Lower lobe of right lung (tissue), 2 donors: ENCODE results near the gene NME7. TPM values are rescaled to one million over a fixed set of nuclear protein-coding genes. Genes with fewer than 3 reads are reported as not detected.
"Not testable (repeated sequence)": the region's sequence is repeated elsewhere in the genome, so short reads cannot be mapped to it uniquely, and the experiment has no call there.

Source experiments
- ATAC-seq, 2 donors: fragments of 200-7000 bp; cut with Tn5 transposase; one replicate each; pipeline ENCODE4 v1.9.1; 2020 to 2022; ENCODE audit warnings: mild to moderate bottlenecking in 2 of 2, moderate library complexity in 2 of 2
- DNase-seq: peaks from one replicate; pipeline ENCODE4 v3.0.0-alpha.2; 2020
- H3K27ac ChIP-seq: fragments of 200-600 bp; one replicate; pipeline ENCODE4 v1.8.0; 2022
- H3K27me3 ChIP-seq: fragments of 200-600 bp; one replicate; pipeline ENCODE4 v1.8.0; 2022; ENCODE audit warnings: low read depth
- H3K36me3 ChIP-seq: fragments of 200-600 bp; one replicate; pipeline ENCODE4 v1.8.0; 2022; ENCODE audit warnings: mild to moderate bottlenecking
- H3K4me1 ChIP-seq: fragments of 200-600 bp; one replicate; pipeline ENCODE4 v1.8.0; 2022
- H3K4me3 ChIP-seq: fragments of 200-600 bp; one replicate; pipeline ENCODE4 v1.8.0; 2022; ENCODE audit warnings: mild to moderate bottlenecking
- H3K9me3 ChIP-seq: fragments of 200-600 bp; one replicate; pipeline ENCODE4 v1.8.0; 2022
- intact Hi-C: fragments of 100-400 bp; cut with DNase I; formaldehyde crosslinking; loops from one replicate; pipeline ENCODE4 v1.11.0; 2022
- total RNA-seq: library from RNA; stranded (reverse); fragmentation: NEBNext Ultra II Directional; extraction: Animal tissue kit (Norgen Biotek cat#: 25700); gene quantifications from one replicate; pipeline ENCODE4 v1.2.1, GENCODE V29; 2021
- TF ChIP-seq, protein P1 (sequence below): fragments of 200-600 bp; IDR thresholded peaks from one replicate; pipeline ENCODE4 v1.8.0; 2022; ENCODE audit warnings: antibody characterized with exemption, mild to moderate bottlenecking
- donor health status: DM: no; HTN: yes; CAD: no; lungs with severe emphysema.

NME7 gene
- total RNA-seq, 1 donor from 2014 or later = 17.3 TPM

DNA sequence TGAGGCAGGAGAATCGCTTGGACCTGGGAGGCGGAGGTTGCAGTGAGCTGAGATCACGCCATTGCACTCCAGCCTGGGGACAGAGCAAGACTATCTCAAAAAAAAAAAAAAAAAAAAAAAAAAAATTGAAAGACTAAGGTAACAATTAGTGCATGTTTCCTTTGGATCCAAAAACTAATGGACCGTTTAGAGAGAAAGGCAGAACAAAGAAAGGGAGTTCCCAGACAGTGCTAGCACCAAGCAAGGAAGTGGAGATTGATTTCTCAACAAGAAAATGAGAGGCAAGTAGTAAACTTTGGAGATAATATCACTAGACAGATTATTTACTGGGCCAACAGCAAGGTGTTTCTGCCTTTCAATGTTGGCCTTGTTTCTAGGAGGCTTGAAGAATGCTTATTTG lies 236.9 kb downstream of the NME7 start:
- Histone ChIP-seq H3K4me3 (no peak overlapping the region), H3K4me1 (no peaks in the 10 kb centered on the region), H3K27ac (no peak overlapping the region), H3K36me3 (peaks cover 70% of the 10 kb centered on the region), H3K27me3 (no peaks in the 10 kb centered on the region), H3K9me3 (no peaks in the 10 kb centered on the region)
- no peak for ATAC-seq
- DNase-seq = no peak
- TF ChIP-seq, protein P1, sequence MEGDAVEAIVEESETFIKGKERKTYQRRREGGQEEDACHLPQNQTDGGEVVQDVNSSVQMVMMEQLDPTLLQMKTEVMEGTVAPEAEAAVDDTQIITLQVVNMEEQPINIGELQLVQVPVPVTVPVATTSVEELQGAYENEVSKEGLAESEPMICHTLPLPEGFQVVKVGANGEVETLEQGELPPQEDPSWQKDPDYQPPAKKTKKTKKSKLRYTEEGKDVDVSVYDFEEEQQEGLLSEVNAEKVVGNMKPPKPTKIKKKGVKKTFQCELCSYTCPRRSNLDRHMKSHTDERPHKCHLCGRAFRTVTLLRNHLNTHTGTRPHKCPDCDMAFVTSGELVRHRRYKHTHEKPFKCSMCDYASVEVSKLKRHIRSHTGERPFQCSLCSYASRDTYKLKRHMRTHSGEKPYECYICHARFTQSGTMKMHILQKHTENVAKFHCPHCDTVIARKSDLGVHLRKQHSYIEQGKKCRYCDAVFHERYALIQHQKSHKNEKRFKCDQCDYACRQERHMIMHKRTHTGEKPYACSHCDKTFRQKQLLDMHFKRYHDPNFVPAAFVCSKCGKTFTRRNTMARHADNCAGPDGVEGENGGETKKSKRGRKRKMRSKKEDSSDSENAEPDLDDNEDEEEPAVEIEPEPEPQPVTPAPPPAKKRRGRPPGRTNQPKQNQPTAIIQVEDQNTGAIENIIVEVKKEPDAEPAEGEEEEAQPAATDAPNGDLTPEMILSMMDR = no peak
- intact Hi-C loops = no loop called here

DNA sequence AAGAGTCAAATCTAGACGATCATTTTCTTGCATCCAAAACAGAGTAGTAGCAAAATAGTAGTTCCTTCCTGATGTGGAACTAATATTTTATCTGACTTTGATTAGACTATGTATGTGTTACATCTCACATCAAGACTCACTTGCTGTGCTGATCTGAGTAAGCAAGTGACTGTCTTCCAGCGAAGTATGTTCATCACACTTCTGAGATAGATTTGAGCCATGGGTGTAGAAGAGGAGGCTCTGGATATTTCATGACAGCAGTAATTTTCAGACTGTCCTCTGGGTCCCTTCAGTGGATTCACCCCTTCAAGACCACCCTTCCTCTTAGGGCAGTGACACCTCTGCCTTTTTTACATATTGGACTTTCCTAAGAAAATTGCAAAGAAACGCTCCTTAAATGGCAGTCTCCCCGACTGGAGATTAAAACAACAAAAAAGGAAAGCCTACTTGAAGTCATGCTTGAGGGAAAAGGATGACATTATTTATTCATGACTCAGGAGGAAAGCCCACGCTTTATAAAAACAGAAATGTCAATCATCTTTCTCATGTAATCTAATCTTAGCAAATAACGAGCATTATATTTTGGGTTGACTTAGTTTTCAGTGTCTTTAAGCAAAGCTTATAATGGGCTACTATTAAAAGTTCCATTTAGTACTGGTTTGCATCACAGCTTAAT lies 238.3 kb downstream of the NME7 start:
- no peaks in the 10 kb centered on the region for H3K9me3 ChIP-seq
- H3K4me3 ChIP-seq = no peak overlapping the region
- ATAC-seq (no peak), DNase-seq (no peak)
- no peaks in the 10 kb centered on the region for H3K27me3 ChIP-seq
- TF ChIP-seq, protein P1 = no peak
- peaks cover 83% of the 10 kb centered on the region for H3K36me3 ChIP-seq
- no peaks in the 10 kb centered on the region for H3K4me1 ChIP-seq
- H3K27ac ChIP-seq = no peak overlapping the region
- intact Hi-C loops = no loop called here

DNA sequence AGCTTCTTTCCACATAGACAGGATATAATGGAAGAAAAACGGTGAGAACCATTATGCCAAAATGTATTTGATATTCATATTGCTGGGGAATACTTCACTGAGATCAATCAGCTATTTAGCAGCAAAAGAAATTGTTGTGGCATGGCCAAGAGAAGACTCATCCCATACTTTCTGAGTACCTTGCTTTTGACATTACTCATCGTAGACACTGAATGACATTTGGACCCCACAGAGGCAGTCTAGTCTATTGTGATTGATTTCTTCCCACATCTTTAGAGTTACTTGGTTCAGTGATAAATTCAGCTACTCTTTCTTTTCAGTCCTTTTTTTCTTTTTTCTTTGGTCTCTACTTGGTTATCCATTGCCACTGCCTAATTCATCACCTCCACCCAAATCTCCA lies 239.0 kb downstream of the NME7 start:
- H3K4me3 ChIP-seq = no peak overlapping the region
- ATAC-seq (no peak), DNase-seq (no peak)
- no peaks in the 10 kb centered on the region for H3K4me1 ChIP-seq
- intact Hi-C loops = no loop called here
- no peaks in the 10 kb centered on the region for H3K27me3 ChIP-seq
- H3K27ac ChIP-seq = no peak overlapping the region
- H3K9me3 ChIP-seq = no peaks in the 10 kb centered on the region
- TF ChIP-seq, protein P1 = no peak
- H3K36me3 ChIP-seq = peaks cover 83% of the 10 kb centered on the region

DNA sequence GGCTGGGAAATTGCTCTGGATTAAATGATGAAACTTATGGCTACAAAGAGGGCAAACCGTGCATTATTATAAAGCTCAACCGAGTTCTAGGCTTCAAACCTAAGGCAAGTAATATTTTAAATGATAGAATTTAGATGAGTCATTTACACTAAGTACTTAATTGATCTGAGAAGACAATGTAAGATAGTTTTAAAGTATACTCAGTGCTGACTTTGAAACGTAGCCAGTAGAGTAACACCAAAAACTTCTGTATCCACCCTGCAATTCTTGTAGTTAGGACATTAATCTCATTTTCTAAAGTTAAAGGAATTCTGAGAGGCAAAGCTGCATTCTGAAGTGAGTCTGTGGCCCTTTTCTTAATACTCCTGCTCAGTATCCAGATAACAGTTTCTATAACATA lies 240.3 kb downstream of the NME7 start:
- no peak for ATAC-seq
- no peak for DNase-seq
- intact Hi-C loops = no loop called here
- H3K27ac ChIP-seq = no peak overlapping the region
- H3K4me1 ChIP-seq = peaks cover 1% of the 10 kb centered on the region
- TF ChIP-seq, protein P1 = no peak
- H3K27me3 ChIP-seq = no peaks in the 10 kb centered on the region
- H3K36me3 ChIP-seq = peaks cover 77% of the 10 kb centered on the region
- H3K4me3 ChIP-seq = no peak overlapping the region
- no peaks in the 10 kb centered on the region for H3K9me3 ChIP-seq

DNA sequence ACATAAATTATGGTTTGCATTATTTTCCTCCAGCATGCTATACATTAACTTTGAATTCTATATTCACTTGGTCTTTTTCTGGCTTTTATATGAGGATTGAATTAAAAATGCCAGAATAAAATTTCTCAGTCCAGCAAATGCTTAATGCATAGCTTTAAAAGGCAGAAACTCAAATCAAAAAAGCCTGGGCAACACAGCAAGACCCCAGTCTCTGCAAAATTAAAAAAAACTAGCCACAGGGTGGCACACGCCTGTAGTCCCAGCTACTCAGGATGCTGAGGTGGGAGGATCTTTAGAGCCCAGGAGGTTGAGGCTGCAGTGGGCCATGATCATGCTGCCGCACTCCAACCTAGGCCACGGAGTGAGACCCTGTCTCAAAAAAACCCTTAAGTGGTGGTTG lies 241.3 kb downstream of the NME7 start:
- DNase-seq = no peak
- H3K27me3 ChIP-seq = no peaks in the 10 kb centered on the region
- intact Hi-C loops = no loop called here
- peaks cover 9% of the 10 kb centered on the region for H3K4me1 ChIP-seq
- ATAC-seq = no peak
- TF ChIP-seq, protein P1 = no peak
- H3K9me3 ChIP-seq = no peaks in the 10 kb centered on the region
- no peak overlapping the region for H3K27ac ChIP-seq
- H3K4me3 ChIP-seq = no peak overlapping the region
- peaks cover 75% of the 10 kb centered on the region for H3K36me3 ChIP-seq

DNA sequence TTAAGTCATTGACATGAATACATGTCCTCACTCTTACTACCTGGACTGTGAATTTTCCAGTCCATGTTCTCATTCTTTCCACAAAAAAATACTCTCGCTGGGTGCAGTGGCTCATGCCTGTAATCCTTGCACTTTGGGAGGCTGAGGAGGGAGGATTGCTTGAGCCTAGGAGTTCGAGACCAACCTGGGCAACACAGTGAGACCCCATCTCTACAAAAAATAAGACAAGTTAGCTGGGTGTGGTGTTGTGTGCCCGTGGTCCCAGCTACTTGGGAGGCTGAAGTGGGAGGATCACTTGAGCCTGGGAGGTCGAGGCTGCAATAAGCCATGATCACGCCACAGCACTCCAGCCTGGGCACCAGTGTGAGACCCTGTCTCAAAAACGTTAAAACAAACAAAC lies 242.0 kb downstream of the NME7 start:
- intact Hi-C loops, DNase-seq, H3K9me3 ChIP-seq, H3K27ac ChIP-seq, H3K4me1 ChIP-seq, H3K4me3 ChIP-seq, ATAC-seq, H3K27me3 ChIP-seq: not testable (repeated sequence)
- peaks cover 70% of the 10 kb centered on the region for H3K36me3 ChIP-seq
